GM21529 (cell line): ENCODE results near the gene PATZ1.

ENCODE experiments used
- ATAC-seq: cut with Tn5 transposase; IDR thresholded peaks from one replicate; pipeline ENCODE4 v1.9.1; 2021; ENCODE audit not compliant: unreplicated experiment

The PATZ1 gene

GRCh38 chr22:31343235-31344191 is 2.6 kb downstream of the PATZ1 start:
- no peak for ATAC-seq

GRCh38 chr22:31342389-31343140 is 3.6 kb downstream of the PATZ1 start:
- no peak for ATAC-seq

- ATAC-seq: no peak
Observed at GRCh38 chr22:31341386-31342088, 4.6 kb downstream of the PATZ1 start.

GRCh38 chr22:31340765-31341247 is 5.3 kb downstream of the PATZ1 start:
- ATAC-seq: no peak

GRCh38 chr22:31340360-31340759 is 5.8 kb downstream of the PATZ1 start:
- no peak for ATAC-seq

- ATAC-seq: no peak
Observed at GRCh38 chr22:31339148-31339832, 6.9 kb downstream of the PATZ1 start.

- no peak for ATAC-seq
Observed at GRCh38 chr22:31337178-31337577, 9.0 kb downstream of the PATZ1 start.

GRCh38 chr22:31334329-31334728 is 11.8 kb downstream of the PATZ1 start:
- no peak for ATAC-seq

GRCh38 chr22:31333641-31334040 is 12.5 kb downstream of the PATZ1 start:
- no peak for ATAC-seq

- no peak for ATAC-seq
Observed at GRCh38 chr22:31332886-31333285, 13.3 kb downstream of the PATZ1 start.

- no peak for ATAC-seq
Observed at GRCh38 chr22:31332010-31332409, 14.1 kb downstream of the PATZ1 start.

- ATAC-seq: no peak
Observed at GRCh38 chr22:31329453-31330215, 16.5 kb downstream of the PATZ1 start.

GRCh38 chr22:31329029-31329428 is 17.1 kb downstream of the PATZ1 start:
- no peak for ATAC-seq

- ATAC-seq: no peak
Observed at GRCh38 chr22:31328544-31328960, 17.6 kb downstream of the PATZ1 start.

GRCh38 chr22:31327806-31328543 is 18.2 kb downstream of the PATZ1 start:
- no peak for ATAC-seq

GRCh38 chr22:31326877-31327276 is 19.3 kb downstream of the PATZ1 start:
- ATAC-seq: no peak

GRCh38 chr22:31323578-31324550 is 22.3 kb downstream of the PATZ1 start:
- no peak for ATAC-seq

GRCh38 chr22:31321421-31321820 is 24.7 kb downstream of the PATZ1 start:
- ATAC-seq: no peak
